RWPE2 (cell line): ENCODE results near the gene SIGLEC1.

Source experiments
- ATAC-seq: fragments of 200-7000 bp; cut with Tn5 transposase; 3 replicates; pipeline ENCODE4 v1.9.1; 2021; ENCODE audit warnings: low read depth
- DNase-seq: peaks from one replicate; pipeline ENCODE4 v3.0.0-alpha.2; 2020; ENCODE audit warnings: low spot score
- H3K27ac ChIP-seq: fragments of 450-650 bp; 2 replicates; pipeline ENCODE4 v1.5.1; 2017; ENCODE audit warnings: mild to moderate bottlenecking; ENCODE audit not compliant: poor library complexity, severe bottlenecking
- H3K27me3 ChIP-seq: fragments of 250-450 bp; sonication (Bioruptor Pico); 2 replicates; pipeline ENCODE4 v1.5.1; 2021; ENCODE audit warnings: mild to moderate bottlenecking, moderate library complexity; ENCODE audit not compliant: insufficient read depth, poor library complexity, severe bottlenecking
- H3K36me3 ChIP-seq: fragments of 250-450 bp; sonication (Bioruptor Pico); 2 replicates; pipeline ENCODE4 v1.5.1; 2020; ENCODE audit warnings: low read depth, mild to moderate bottlenecking, moderate library complexity
- H3K4me1 ChIP-seq: fragments of 250-450 bp; sonication (Bioruptor Pico); 2 replicates; pipeline ENCODE4 v1.5.1; 2021; ENCODE audit warnings: mild to moderate bottlenecking, moderate library complexity; ENCODE audit not compliant: insufficient read depth, poor library complexity, severe bottlenecking
- H3K4me3 ChIP-seq: fragments of 250-450 bp; sonication (Bioruptor Pico); 2 replicates; pipeline ENCODE4 v1.5.1; 2021; ENCODE audit warnings: mild to moderate bottlenecking, moderate library complexity; ENCODE audit not compliant: severe bottlenecking
- H3K9me3 ChIP-seq: fragments of 250-450 bp; sonication (Bioruptor Pico); 2 replicates; pipeline ENCODE4 v1.5.1; 2021; ENCODE audit warnings: mild to moderate bottlenecking, moderate library complexity; ENCODE audit not compliant: severe bottlenecking
- CTCF ChIP-seq: fragments of 450-650 bp; IDR thresholded peaks from one replicate; pipeline ENCODE4 v1.5.1; 2017; ENCODE audit warnings: mild to moderate bottlenecking, moderate library complexity; ENCODE audit not compliant: poor library complexity, severe bottlenecking

The SIGLEC1 gene

GRCh38 chr20:3681352-3681930 lies 31.0 kb downstream of the SIGLEC1 start:
- ATAC-seq (no peak), DNase-seq (no peak)
- H3K4me3 ChIP-seq, result no peak overlapping the region
- TF ChIP-seq CTCF, result no peak
- H3K27ac ChIP-seq, result no peak overlapping the region
- H3K9me3 ChIP-seq, result no peaks in the 10 kb centered on the region
- H3K36me3 ChIP-seq, result no peaks in the 10 kb centered on the region
- peaks cover 16% of the 10 kb centered on the region for H3K27me3 ChIP-seq
- no peaks in the 10 kb centered on the region for H3K4me1 ChIP-seq

GRCh38 chr20:3680701-3681351 lies 31.6 kb downstream of the SIGLEC1 start:
- no peak for TF ChIP-seq CTCF
- H3K4me1 ChIP-seq, result no peaks in the 10 kb centered on the region
- no peak overlapping the region for H3K4me3 ChIP-seq
- no peak for ATAC-seq
- no peak overlapping the region for H3K27ac ChIP-seq
- H3K27me3 ChIP-seq, result peaks cover 21% of the 10 kb centered on the region
- H3K9me3 ChIP-seq, result no peaks in the 10 kb centered on the region
- H3K36me3 ChIP-seq, result no peaks in the 10 kb centered on the region
- DNase-seq, result no peak

GRCh38 chr20:3679749-3680700 lies 32.4 kb downstream of the SIGLEC1 start:
- TF ChIP-seq CTCF, result no peak
- DNase-seq (peak; percentile 51), ATAC-seq (no peak)
- H3K9me3 ChIP-seq, result no peaks in the 10 kb centered on the region
- no peak overlapping the region for H3K4me3 ChIP-seq
- no peaks in the 10 kb centered on the region for H3K4me1 ChIP-seq
- H3K27ac ChIP-seq, result no peak overlapping the region
- no peaks in the 10 kb centered on the region for H3K36me3 ChIP-seq
- peaks cover 29% of the 10 kb centered on the region for H3K27me3 ChIP-seq

- H3K4me3 ChIP-seq, result no peak overlapping the region
- no peaks in the 10 kb centered on the region for H3K9me3 ChIP-seq
- TF ChIP-seq CTCF, result no peak
- no peak overlapping the region for H3K27ac ChIP-seq
- peaks cover 38% of the 10 kb centered on the region for H3K27me3 ChIP-seq
- H3K4me1 ChIP-seq, result no peaks in the 10 kb centered on the region
- peak; percentile 62 for DNase-seq
- no peak for ATAC-seq
- no peaks in the 10 kb centered on the region for H3K36me3 ChIP-seq
Observed at GRCh38 chr20:3678856-3679720, 33.3 kb downstream of the SIGLEC1 start.
